SK-N-MC (cell line): ENCODE data around the gene ITGAD.

Source experiments
- EZH2 ChIP-seq: fragments of 200-600 bp; sonication (generic); IDR thresholded peaks from one replicate; pipeline ENCODE4 v1.6.1; 2017; ENCODE audit warnings: antibody characterized with exemption
- POLR2AphosphoS5 ChIP-seq: IDR thresholded peaks from 2 replicates; pipeline ENCODE4 v1.6.1; 2012; ENCODE audit warnings: mild to moderate bottlenecking, low read depth, low read length, borderline replicate concordance

DNA sequence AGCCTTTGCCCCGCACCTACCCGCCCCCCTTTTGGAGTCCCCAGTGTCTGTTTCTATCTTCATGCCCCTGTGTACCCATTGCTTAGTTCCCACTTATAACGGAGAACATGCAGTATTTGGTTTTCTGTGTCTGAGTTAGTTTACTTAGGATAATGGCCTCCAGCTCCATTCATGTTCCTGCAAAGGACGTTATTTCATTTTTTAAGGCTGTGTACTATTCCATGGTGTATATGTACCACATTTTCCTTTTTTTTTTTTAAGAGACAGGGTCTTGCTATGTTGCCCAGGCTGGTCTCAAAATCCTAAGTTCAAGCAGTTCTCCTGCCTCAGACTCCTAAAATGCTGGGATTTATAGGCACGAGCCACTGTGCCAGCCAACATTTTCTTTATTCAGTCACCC lies 74.7 kb downstream of the ITGAD start:
- no peak for TF ChIP-seq POLR2AphosphoS5
- TF ChIP-seq EZH2, result no peak
